Esophagus muscularis mucosa (tissue), 4 donors: Measurements from ENCODE around the gene CYP2R1. TPM values are rescaled to one million over a fixed set of nuclear protein-coding genes. Genes with fewer than 3 reads are reported as not detected.

ENCODE experiments used
- DNase-seq: peaks from one replicate; pipeline ENCODE4 v3.0.0-alpha.2; 2017; ENCODE audit errors: extremely low spot score
- H3K27ac ChIP-seq, 4 donors: fragments of 200-600 bp; sonication (generic); replicated peaks in 1 of 4; 1 replicate in 3 of 4; 2 replicates in 1 of 4; pipeline ENCODE4 v1.5.1; 2016 to 2019; ENCODE audit warnings: mild to moderate bottlenecking in 1 of 4
- H3K27me3 ChIP-seq, 4 donors: fragments of 200-600 bp; sonication (generic); one replicate each; pipeline versions ENCODE4 v1.5.1 to v1.6.0; 2016 to 2019
- H3K36me3 ChIP-seq, 4 donors: fragments of 200-600 bp; sonication (generic); one replicate each; pipeline ENCODE4 v1.5.1; 2016 to 2019
- H3K4me1 ChIP-seq, 4 donors: fragments of 200-600 bp; sonication (generic); one replicate each; pipeline ENCODE4 v1.5.1; 2016 to 2019
- H3K4me3 ChIP-seq, 4 donors: fragments of 200-600 bp; sonication (generic); 1 replicate in 2 of 4; 2 replicates in 2 of 4; pipeline ENCODE4 v1.5.1; 2016 to 2019; ENCODE audit warnings: mild to moderate bottlenecking in 4 of 4, moderate library complexity in 1 of 4
- H3K9me3 ChIP-seq, 4 donors: fragments of 200-600 bp; sonication (generic); 1 replicate in 3 of 4; 2 replicates in 1 of 4; pipeline ENCODE4 v1.5.1; 2016 to 2019
- CTCF ChIP-seq, 3 experiments: fragments of 200-600 bp in 2 of 3; fragments of 450-650 bp in 1 of 3; sonication (generic) in 2 of 3; IDR thresholded peaks; one replicate each; pipeline ENCODE4 v1.5.1; 2017 to 2019; ENCODE audit warnings: antibody characterized with exemption in 3 of 3, mild to moderate bottlenecking in 2 of 3, moderate library complexity in 1 of 3
- EP300 ChIP-seq: sonication (generic); formaldehyde crosslinking; IDR thresholded peaks from one replicate; pipeline ENCODE4 v1.6.1; 2017; ENCODE audit warnings: antibody characterized with exemption
- POLR2A ChIP-seq: fragments of 450-650 bp; IDR thresholded peaks from one replicate; pipeline ENCODE4 v1.6.1; 2017; ENCODE audit warnings: antibody characterized with exemption, moderate library complexity, mild to moderate bottlenecking, low read depth
- POLR2AphosphoS5 ChIP-seq, 2 donors: sonication (generic); formaldehyde crosslinking; IDR thresholded peaks; one replicate each; pipeline ENCODE4 v1.6.1; 2017; ENCODE audit warnings: antibody characterized with exemption in 2 of 2
- WGBS: methylation state at CpG from one replicate; pipeline ENCODE4 v1.1.5; 2018; 5-methylcytosine and 5-hydroxymethylcytosine counted together
- intact Hi-C: fragments of 100-400 bp; cut with DNase I; formaldehyde crosslinking; loops from one replicate; pipeline ENCODE4 v1.15.1; 2023
- small RNA-seq, 3 donors: library from RNA; depleted of rRNA; stranded (forward); fragments of <200 nt; gene quantifications; one replicate each; pipeline ENCODE3, GENCODE V24; 2016
- total RNA-seq, 4 donors: library from RNA; depleted of rRNA; stranded (reverse); fragments of >200 nt; gene quantifications; one replicate each; pipeline versions ENCODE4 v1.1.0 to v1.2.1, GENCODE V29; 2016

CYP2R1 gene
- total RNA-seq, 4 donors from 2014 or later, result 7.5 to 19.1 (median 12.8) TPM

- no peak for DNase-seq
- Histone ChIP-seq H3K27ac (no peak overlapping the region), H3K36me3 (no peaks in the 10 kb centered on the region), H3K4me3 (no peak overlapping the region), H3K9me3 (no peaks in the 10 kb centered on the region), H3K27me3 (no peaks in the 10 kb centered on the region), H3K4me1 (no peaks in the 10 kb centered on the region)
- TF ChIP-seq POLR2AphosphoS5 (IDR thresholded peaks at IDR 0.05) (no peak), POLR2A (no peak), CTCF (IDR thresholded peaks at IDR 0.05) (no peak), EP300 (no peak)
- 96% methylated on average over 4 of the region's 4 CpGs for WGBS
- intact Hi-C loops, result no loop called here
These were observed 39.4 kb downstream of the CYP2R1 start for GRCh38 chr11:14852571-14853177.

- no peak for DNase-seq
- 88% methylated on average over 3 of the region's 3 CpGs for WGBS
- Histone ChIP-seq H3K4me1 (no peaks in the 10 kb centered on the region), H3K27ac (no peak overlapping the region), H3K27me3 (no peaks in the 10 kb centered on the region), H3K36me3 (peaks cover 0 to 10% (median 7%) of the 10 kb centered on the region in 4 donors), H3K4me3 (no peak overlapping the region), H3K9me3 (no peaks in the 10 kb centered on the region)
- no peak for TF ChIP-seq EP300
- TF ChIP-seq POLR2AphosphoS5 (IDR thresholded peaks at IDR 0.05), result no peak
- TF ChIP-seq POLR2A, result no peak
- no peak for TF ChIP-seq CTCF (IDR thresholded peaks at IDR 0.05)
- intact Hi-C loops, result no loop called here
These were observed 50.0 kb downstream of the CYP2R1 start for GRCh38 chr11:14842002-14842401.

GRCh38 chr11:14835496-14836492 lies 56.2 kb downstream of the CYP2R1 start:
- intact Hi-C loops, result no loop called here
- TF ChIP-seq POLR2AphosphoS5 (IDR thresholded peaks at IDR 0.05), result no peak
- TF ChIP-seq CTCF (IDR thresholded peaks at IDR 0.05), result no peak
- TF ChIP-seq EP300, result no peak
- no peak for TF ChIP-seq POLR2A
- Histone ChIP-seq H3K9me3 (no peaks in the 10 kb centered on the region), H3K4me3 (no peak overlapping the region), H3K36me3 (no peaks in the 10 kb centered on the region), H3K27me3 (no peaks in the 10 kb centered on the region), H3K4me1 (no peaks in the 10 kb centered on the region), H3K27ac (no peak overlapping the region)
- DNase-seq, result no peak

Small RNA genes within 50 kb of the gene (small RNA-seq; reads per million reads assigned to genes)
- gene CALCP, result 0 reads per million in 3 donors

Other genes with a start within 250 kb of the CYP2R1 start
- gene PDE3B, start 248.4 kb downstream of the CYP2R1 start, total RNA-seq, result 10 to 100 TPM; 13.3 to 23.3 (median 21.5) TPM
- gene CALCA, start 80.1 kb upstream of the CYP2R1 start, total RNA-seq, result not detected
- gene CALCB, start 181.4 kb upstream of the CYP2R1 start, total RNA-seq, result not detected
- 1 to 10 TPM; 1.7 to 3.1 (median 2.6) TPM for gene INSC, start 222.7 kb upstream of the CYP2R1 start, total RNA-seq